Ovary (tissue), 9 donors: ENCODE data around the gene TALDO1. TPM values are rescaled to one million over a fixed set of nuclear protein-coding genes. Genes with fewer than 3 reads are reported as not detected.

Experiments
- DNase-seq, 5 donors: peaks; one replicate each; pipeline ENCODE4 v3.0.0-alpha.2; 2019 to 2020
- H3K27ac ChIP-seq, 2 donors: fragments of 200-600 bp; one replicate each; pipeline versions ENCODE4 v1.5.1 to v1.8.0; 2019 to 2022
- H3K27me3 ChIP-seq: fragments of 200-600 bp; one replicate; pipeline ENCODE4 v1.8.0; 2022
- H3K36me3 ChIP-seq: fragments of 200-600 bp; sonication (generic); one replicate; pipeline ENCODE4 v1.5.1; 2019
- H3K4me1 ChIP-seq: one replicate; pipeline ENCODE4 v1.8.1; 2013; ENCODE audit warnings: mild to moderate bottlenecking, moderate library complexity; ENCODE audit not compliant: insufficient read depth
- H3K4me3 ChIP-seq: fragments of 200-600 bp; sonication (generic); one replicate; pipeline ENCODE4 v1.5.1; 2017
- H3K9me3 ChIP-seq, 2 donors: fragments of 200-600 bp in 1 of 2; sonication (generic) in 1 of 2; one replicate each; pipeline versions ENCODE4 v1.5.1 to v1.8.1; 2013 to 2019; ENCODE audit warnings: mild to moderate bottlenecking in 1 of 2, moderate library complexity in 1 of 2
- CTCF ChIP-seq, 3 donors: fragments of 450-650 bp in 2 of 3; fragments of 200-600 bp in 1 of 3; IDR thresholded peaks; one replicate each; pipeline versions ENCODE4 v1.5.1 to v1.8.0; 2016 to 2022; ENCODE audit warnings: antibody characterized with exemption in 3 of 3, mild to moderate bottlenecking in 1 of 3
- EP300 ChIP-seq: sonication (generic); formaldehyde crosslinking; IDR thresholded peaks from one replicate; pipeline ENCODE4 v1.6.1; 2017; ENCODE audit warnings: antibody characterized with exemption
- POLR2A ChIP-seq: fragments of 450-650 bp; IDR thresholded peaks from one replicate; pipeline ENCODE4 v1.6.1; 2017; ENCODE audit warnings: antibody characterized with exemption, mild to moderate bottlenecking, moderate library complexity
- WGBS, 3 donors: extraction: QIAGEN DNeasy Blood & Tissue Kit in 1 of 3; methylation state at CpG; one replicate each; pipeline versions ENCODE4 v1.1.5 to v1.1.7; 2013 to 2017; 5-methylcytosine and 5-hydroxymethylcytosine counted together
- intact Hi-C, 4 donors: fragments of 100-400 bp; cut with DNase I; formaldehyde crosslinking; loops; one replicate each; pipeline versions ENCODE4 v1.11.0 to v1.15.1; 2022 to 2023
- polyA plus RNA-seq, 2 donors: library from polyadenylated mRNA; stranded (reverse); fragments of 200-250 nt in 1 of 2; fragments of 350-450 nt in 1 of 2; fragmentation: Illumina TruSeq in 1 of 2; extraction: RNeasy Lipid Tissue Mini Kit (QIAGEN cat#74804) in 1 of 2; gene quantifications; one replicate each; pipeline ENCODE4 v1.2.3, GENCODE V29; 2013 to 2014
- total RNA-seq, 7 donors: library from RNA; depleted of rRNA in 2 of 7; stranded (reverse); fragments of >200 nt in 2 of 7; fragmentation: NEBNext Ultra II Directional in 3 of 7; extraction: Animal tissue kit (Norgen Biotek cat#: 25700) in 3 of 7; gene quantifications; one replicate each; pipeline versions ENCODE4 v1.1.0 to v1.2.4, GENCODE V29; 2016 to 2023
- donor health status: DM: no; HTN: no; CAD: no; lungs with moderate emphysema.
- donor health status: DM: no; HTN: no; CAD: no.
- donor health status: Bipolar disorder and iron deficiency.
- donor health status: DM: yes; HTN: yes; CAD: no.
- donor health status: DM: no; HTN: no; CAD: no.
- donor health status: DM: yes; HTN: yes; CAD: no.

Gene TALDO1
- total and polyA plus RNA-seq, 9 donors, result 75.0 to 134 (median 110) TPM

DNA sequence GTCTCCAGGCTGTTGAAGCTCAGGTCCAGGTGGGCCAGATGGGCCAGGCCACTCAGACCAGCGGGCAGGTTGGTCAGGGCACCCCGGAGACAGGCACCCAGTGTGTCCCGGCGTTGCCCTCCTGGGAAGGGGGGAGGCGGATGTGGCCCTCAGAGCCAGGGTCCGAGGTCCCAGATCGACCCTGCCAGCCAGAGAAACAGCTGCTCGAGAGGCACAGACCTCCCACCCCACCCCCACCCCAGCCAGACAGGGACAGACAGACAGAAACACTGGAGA, 56.1 kb downstream of the TALDO1 start:
- H3K36me3 ChIP-seq, result no peaks in the 10 kb centered on the region
- H3K9me3 ChIP-seq, result no peaks in the 10 kb centered on the region
- H3K4me3 ChIP-seq, result no peak overlapping the region
- DNase-seq, result no peak
- no peaks in the 10 kb centered on the region for H3K27me3 ChIP-seq
- peaks cover 9% of the 10 kb centered on the region for H3K4me1 ChIP-seq
- TF ChIP-seq POLR2A (no peak), CTCF (IDR thresholded peaks at IDR 0.05) (no peak), EP300 (no peak)
- 81 to 83% (median 82%) methylated on average over 8 of the region's 8 CpGs for WGBS, 3 donors
- intact Hi-C loops, result no loop called here
- no peak overlapping the region for H3K27ac ChIP-seq

DNA sequence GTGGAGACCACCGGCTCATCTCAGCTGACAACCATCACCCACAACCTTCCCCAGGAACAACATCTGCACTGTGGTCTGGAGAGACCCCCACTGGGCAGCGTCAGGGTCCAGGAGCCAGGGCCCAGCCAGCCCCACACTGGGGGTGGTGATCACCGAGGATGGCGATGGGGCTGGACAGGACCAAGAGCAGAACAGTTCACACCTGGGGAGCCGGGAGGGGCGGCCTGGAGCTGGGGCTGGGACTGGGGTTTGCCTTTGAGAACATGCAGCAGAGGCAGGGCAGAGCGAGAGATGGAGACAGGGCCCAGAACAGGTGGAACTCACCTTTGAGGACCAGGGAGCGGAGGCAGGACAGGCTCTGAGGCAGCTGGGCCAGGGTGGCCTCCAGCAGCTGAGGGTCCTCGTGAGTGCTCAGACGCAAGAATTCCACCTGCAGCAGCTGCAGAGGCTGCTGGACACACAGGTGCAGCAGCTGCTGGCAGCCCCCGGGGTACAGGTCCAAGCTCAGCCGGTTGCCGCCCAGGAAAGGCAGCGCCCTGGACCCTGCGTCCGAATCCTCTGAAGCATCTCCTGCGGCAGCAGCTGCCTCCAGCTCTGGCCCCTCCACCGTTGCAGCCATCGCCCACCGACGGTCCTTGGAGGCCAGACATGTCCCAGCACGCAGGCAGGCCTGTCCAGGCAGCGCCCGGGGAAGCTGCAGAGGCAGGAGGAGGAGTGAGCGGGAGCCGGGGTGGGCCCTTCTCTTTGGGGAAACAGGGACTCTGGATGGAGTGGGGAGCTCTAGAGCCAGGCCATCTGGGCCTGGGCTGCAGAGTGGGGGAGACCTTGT, 56.7 kb downstream of the TALDO1 start:
- H3K9me3 ChIP-seq, result no peaks in the 10 kb centered on the region
- H3K4me3 ChIP-seq, result no peak overlapping the region
- no peaks in the 10 kb centered on the region for H3K27me3 ChIP-seq
- H3K4me1 ChIP-seq, result peaks cover 12% of the 10 kb centered on the region
- DNase-seq, result no peak
- 40 to 61% (median 41%) methylated on average over 22 to 26 of the region's 26 CpGs for WGBS, 3 donors
- intact Hi-C loops, result no loop called here
- no peak overlapping the region for H3K27ac ChIP-seq
- no peak for TF ChIP-seq CTCF (IDR thresholded peaks at IDR 0.05)
- TF ChIP-seq POLR2A, result no peak
- TF ChIP-seq EP300, result no peak
- H3K36me3 ChIP-seq, result no peaks in the 10 kb centered on the region

- peaks cover 12% of the 10 kb centered on the region for H3K4me1 ChIP-seq
- intact Hi-C loops, result no loop called here
- H3K27me3 ChIP-seq, result no peaks in the 10 kb centered on the region
- peak overlapping the region; percentile 50 for H3K4me3 ChIP-seq
- H3K9me3 ChIP-seq, result no peaks in the 10 kb centered on the region
- peak overlapping the region; percentile 80 to 85 for H3K27ac ChIP-seq
- no peak for TF ChIP-seq CTCF (IDR thresholded peaks at IDR 0.05)
- TF ChIP-seq EP300, result no peak
- TF ChIP-seq POLR2A, result no peak
- H3K36me3 ChIP-seq, result no peaks in the 10 kb centered on the region
- WGBS, 3 donors, result 2 to 7% (median 3%) methylated on average over 18 of the region's 18 CpGs
- DNase-seq, result no peak
Observed at GRCh38 chr11:804599-804964, 57.3 kb downstream of the TALDO1 start.

GRCh38 chr11:808427-809286, 61.4 kb downstream of the TALDO1 start:
- 29 to 34% (median 31%) methylated on average over 36 of the region's 36 CpGs for WGBS, 3 donors
- H3K27me3 ChIP-seq, result no peaks in the 10 kb centered on the region
- intact Hi-C loops, result loop anchor here in 1 of 4 donors (5.0 kb wide), 1 partner anchor 34 kb away; the partner anchor contains the start of genes POLR2L and TSPAN4
- H3K27ac ChIP-seq, result peak overlapping the region; percentile 92 to 95
- peaks cover 18% of the 10 kb centered on the region for H3K4me1 ChIP-seq
- no peak for TF ChIP-seq CTCF (IDR thresholded peaks at IDR 0.05)
- no peak for TF ChIP-seq POLR2A
- TF ChIP-seq EP300, result no peak
- no peaks in the 10 kb centered on the region for H3K36me3 ChIP-seq
- no peak for DNase-seq
- H3K4me3 ChIP-seq, result peak overlapping the region; percentile 83
- H3K9me3 ChIP-seq, result no peaks in the 10 kb centered on the region
